Astrocyte of the cerebellum (primary cell): ENCODE data around the gene NEURL1.

Experiments
- DNase-seq: peaks from one replicate; pipeline ENCODE4 v3.0.0-alpha.2; 2011; ENCODE audit warnings: low read depth
- H3K4me3 ChIP-seq: 2 replicates; pipeline ENCODE4 v1.5.1; 2011; ENCODE audit warnings: mild to moderate bottlenecking, low read depth, low read length, moderate library complexity
- CTCF ChIP-seq: IDR thresholded peaks from 2 replicates; pipeline ENCODE4 v1.5.1; 2012; ENCODE audit warnings: low read length, low read depth, moderate library complexity, mild to moderate bottlenecking; ENCODE audit errors: missing control alignments
- in situ Hi-C: cut with HindIII; loops from 2 replicates; pipeline ENCODE4 v1.10.0; 2017; ENCODE audit warnings: low sequenced_read_pairs

Gene NEURL1

GRCh38 chr10:103618575-103619423 is 125.3 kb downstream of the NEURL1 start:
- H3K4me3 ChIP-seq = no peak overlapping the region
- DNase-seq = peak; percentile 68
- no peak for TF ChIP-seq CTCF
- in situ Hi-C loops = loop anchor here (25.0 kb wide), 1 partner anchor 244 kb away; the partner anchor contains the start of gene SH3PXD2A

GRCh38 chr10:103619424-103620351 is 126.2 kb downstream of the NEURL1 start:
- H3K4me3 ChIP-seq = no peak overlapping the region
- in situ Hi-C loops = loop anchor here (25.0 kb wide), 1 partner anchor 243 kb away; the partner anchor contains the start of gene SH3PXD2A
- no peak for TF ChIP-seq CTCF
- no peak for DNase-seq

GRCh38 chr10:103620352-103620740 is 126.8 kb downstream of the NEURL1 start:
- DNase-seq = no peak
- in situ Hi-C loops = loop anchor here (25.0 kb wide), 1 partner anchor 242 kb away; the partner anchor contains the start of gene SH3PXD2A
- TF ChIP-seq CTCF = no peak
- H3K4me3 ChIP-seq = no peak overlapping the region

GRCh38 chr10:103620891-103621782 is 127.6 kb downstream of the NEURL1 start:
- DNase-seq = no peak
- no peak for TF ChIP-seq CTCF
- no peak overlapping the region for H3K4me3 ChIP-seq
- in situ Hi-C loops = loop anchor here (25.0 kb wide), 1 partner anchor 241 kb away; the partner anchor contains the start of gene SH3PXD2A

- DNase-seq = no peak
- TF ChIP-seq CTCF = no peak
- in situ Hi-C loops = loop anchor here (25.0 kb wide), 1 partner anchor 241 kb away; the partner anchor contains the start of gene SH3PXD2A
- H3K4me3 ChIP-seq = no peak overlapping the region
Measured at GRCh38 chr10:103621783-103622125, 128.2 kb downstream of the NEURL1 start.
